Activated T-helper 2 cell treated with anti-CD3 and anti-CD28 coated beads, Interferon-gamma antibody, Interleukin-2, Interleukin-4, amounts not matched to agents 10 μg/mL and 5 μg/mL and 100 μg/mL, durations not matched to agents 14 hours and 24 hours and 36 hours (primary cell): ENCODE results near the gene GRM7. TPM values are rescaled to one million over a fixed set of nuclear protein-coding genes. Genes with fewer than 3 reads are reported as not detected.

Experiments
- DNase-seq: peaks from one replicate; pipeline ENCODE4 v3.0.0; 2021; ENCODE audit warnings: low spot score
- H3K27ac Mint-ChIP-seq: one replicate; pipeline ENCODE4 v1.8.0; 2021; ENCODE audit warnings: mixed read lengths
- H3K27me3 Mint-ChIP-seq: one replicate; pipeline ENCODE4 v1.8.0; 2021; ENCODE audit warnings: low read depth, mixed read lengths
- H3K36me3 Mint-ChIP-seq: one replicate; pipeline ENCODE4 v1.8.0; 2021; ENCODE audit warnings: low read depth, mixed read lengths
- H3K4me1 Mint-ChIP-seq: one replicate; pipeline ENCODE4 v1.8.0; 2021; ENCODE audit warnings: low read depth, mixed read lengths
- H3K4me3 Mint-ChIP-seq: one replicate; pipeline ENCODE4 v1.8.0; 2021; ENCODE audit warnings: low read depth, mild to moderate bottlenecking, moderate library complexity, mixed read lengths
- H3K9me3 Mint-ChIP-seq: one replicate; pipeline ENCODE4 v1.8.0; 2021; ENCODE audit warnings: mixed read lengths
- intact Hi-C: fragments of 100-400 bp; cut with micrococcal nuclease; formaldehyde crosslinking; loops from one replicate; pipeline ENCODE4 v1.15.1; 2023
- total RNA-seq: library from RNA; stranded (reverse); gene quantifications from 2 replicates; pipeline ENCODE4 v1.2.3, GENCODE V29; 2022

The GRM7 gene
- total RNA-seq, 1 donor from 2014 or later, result not detected

- Mint-ChIP-seq H3K4me1 (no peaks in the 10 kb centered on the region), H3K9me3 (no peaks in the 10 kb centered on the region), H3K36me3 (no peaks in the 10 kb centered on the region), H3K27me3 (no peaks in the 10 kb centered on the region), H3K27ac (no peak overlapping the region), H3K4me3 (no peak overlapping the region)
- DNase-seq, result no peak
- intact Hi-C loops, result no loop called here
These were observed 760.7 kb downstream of the GRM7 start for GRCh38 chr3:7621651-7622050.

GRCh38 chr3:7625021-7625420, 764.1 kb downstream of the GRM7 start:
- DNase-seq, result no peak
- Mint-ChIP-seq H3K27me3 (no peaks in the 10 kb centered on the region), H3K27ac (no peak overlapping the region), H3K4me3 (no peak overlapping the region), H3K36me3 (no peaks in the 10 kb centered on the region), H3K9me3 (no peaks in the 10 kb centered on the region), H3K4me1 (no peaks in the 10 kb centered on the region)
- intact Hi-C loops, result no loop called here

- no peaks in the 10 kb centered on the region for H3K9me3 Mint-ChIP-seq
- intact Hi-C loops, result no loop called here
- no peak overlapping the region for H3K27ac Mint-ChIP-seq
- DNase-seq, result no peak
- H3K4me1 Mint-ChIP-seq, result no peaks in the 10 kb centered on the region
- H3K4me3 Mint-ChIP-seq, result no peak overlapping the region
- H3K27me3 Mint-ChIP-seq, result no peaks in the 10 kb centered on the region
- no peaks in the 10 kb centered on the region for H3K36me3 Mint-ChIP-seq
These were observed 769.5 kb downstream of the GRM7 start for GRCh38 chr3:7630351-7630911.

- no peaks in the 10 kb centered on the region for H3K27me3 Mint-ChIP-seq
- intact Hi-C loops, result no loop called here
- no peak overlapping the region for H3K4me3 Mint-ChIP-seq
- no peaks in the 10 kb centered on the region for H3K9me3 Mint-ChIP-seq
- H3K27ac Mint-ChIP-seq, result no peak overlapping the region
- no peak for DNase-seq
- H3K36me3 Mint-ChIP-seq, result no peaks in the 10 kb centered on the region
- no peaks in the 10 kb centered on the region for H3K4me1 Mint-ChIP-seq
These were observed 770.0 kb downstream of the GRM7 start for GRCh38 chr3:7630925-7631324.

- Mint-ChIP-seq H3K4me1 (no peaks in the 10 kb centered on the region), H3K27me3 (no peaks in the 10 kb centered on the region), H3K9me3 (no peaks in the 10 kb centered on the region), H3K36me3 (no peaks in the 10 kb centered on the region), H3K27ac (no peak overlapping the region), H3K4me3 (no peak overlapping the region)
- DNase-seq, result no peak
- intact Hi-C loops, result no loop called here
These were observed 771.4 kb downstream of the GRM7 start for GRCh38 chr3:7632305-7632704.

GRCh38 chr3:7637694-7638093, 776.8 kb downstream of the GRM7 start:
- DNase-seq, result no peak
- Mint-ChIP-seq H3K4me1 (no peaks in the 10 kb centered on the region), H3K4me3 (no peak overlapping the region), H3K27ac (no peak overlapping the region), H3K9me3 (no peaks in the 10 kb centered on the region), H3K27me3 (no peaks in the 10 kb centered on the region), H3K36me3 (no peaks in the 10 kb centered on the region)
- intact Hi-C loops, result no loop called here

GRCh38 chr3:7638103-7638502, 777.2 kb downstream of the GRM7 start:
- Mint-ChIP-seq H3K27ac (no peak overlapping the region), H3K36me3 (no peaks in the 10 kb centered on the region), H3K9me3 (no peaks in the 10 kb centered on the region), H3K4me3 (no peak overlapping the region), H3K4me1 (no peaks in the 10 kb centered on the region), H3K27me3 (no peaks in the 10 kb centered on the region)
- DNase-seq, result no peak
- intact Hi-C loops, result no loop called here

GRCh38 chr3:7640787-7641186, 779.9 kb downstream of the GRM7 start:
- H3K36me3 Mint-ChIP-seq, result no peaks in the 10 kb centered on the region
- H3K4me1 Mint-ChIP-seq, result no peaks in the 10 kb centered on the region
- no peak overlapping the region for H3K27ac Mint-ChIP-seq
- H3K27me3 Mint-ChIP-seq, result no peaks in the 10 kb centered on the region
- intact Hi-C loops, result no loop called here
- H3K9me3 Mint-ChIP-seq, result no peaks in the 10 kb centered on the region
- no peak overlapping the region for H3K4me3 Mint-ChIP-seq
- no peak for DNase-seq

- intact Hi-C loops, result no loop called here
- peaks cover 3% of the 10 kb centered on the region for H3K9me3 Mint-ChIP-seq
- H3K4me3 Mint-ChIP-seq, result no peak overlapping the region
- no peaks in the 10 kb centered on the region for H3K27me3 Mint-ChIP-seq
- no peak for DNase-seq
- no peak overlapping the region for H3K27ac Mint-ChIP-seq
- H3K36me3 Mint-ChIP-seq, result no peaks in the 10 kb centered on the region
- H3K4me1 Mint-ChIP-seq, result no peaks in the 10 kb centered on the region
These were observed 785.9 kb downstream of the GRM7 start for GRCh38 chr3:7646851-7647250.

- Mint-ChIP-seq H3K4me1 (no peaks in the 10 kb centered on the region), H3K27ac (no peak overlapping the region), H3K36me3 (no peaks in the 10 kb centered on the region), H3K9me3 (peaks cover 3% of the 10 kb centered on the region), H3K4me3 (no peak overlapping the region), H3K27me3 (no peaks in the 10 kb centered on the region)
- intact Hi-C loops, result no loop called here
- no peak for DNase-seq
These were observed 789.6 kb downstream of the GRM7 start for GRCh38 chr3:7650466-7650865.

GRCh38 chr3:7651274-7651673, 790.4 kb downstream of the GRM7 start:
- H3K9me3 Mint-ChIP-seq, result peaks cover 9% of the 10 kb centered on the region
- intact Hi-C loops, result no loop called here
- no peak overlapping the region for H3K27ac Mint-ChIP-seq
- no peaks in the 10 kb centered on the region for H3K27me3 Mint-ChIP-seq
- no peak overlapping the region for H3K4me3 Mint-ChIP-seq
- H3K36me3 Mint-ChIP-seq, result no peaks in the 10 kb centered on the region
- no peak for DNase-seq
- H3K4me1 Mint-ChIP-seq, result no peaks in the 10 kb centered on the region

- no peak overlapping the region for H3K27ac Mint-ChIP-seq
- no peaks in the 10 kb centered on the region for H3K27me3 Mint-ChIP-seq
- no peaks in the 10 kb centered on the region for H3K36me3 Mint-ChIP-seq
- H3K4me3 Mint-ChIP-seq, result no peak overlapping the region
- H3K4me1 Mint-ChIP-seq, result no peaks in the 10 kb centered on the region
- peaks cover 6% of the 10 kb centered on the region for H3K9me3 Mint-ChIP-seq
- intact Hi-C loops, result no loop called here
- no peak for DNase-seq
These were observed 796.5 kb downstream of the GRM7 start for GRCh38 chr3:7657214-7658112.

GRCh38 chr3:7658294-7658693, 797.4 kb downstream of the GRM7 start:
- no peaks in the 10 kb centered on the region for H3K27me3 Mint-ChIP-seq
- H3K36me3 Mint-ChIP-seq, result no peaks in the 10 kb centered on the region
- no peak for DNase-seq
- peaks cover 6% of the 10 kb centered on the region for H3K9me3 Mint-ChIP-seq
- no peak overlapping the region for H3K27ac Mint-ChIP-seq
- intact Hi-C loops, result no loop called here
- no peaks in the 10 kb centered on the region for H3K4me1 Mint-ChIP-seq
- H3K4me3 Mint-ChIP-seq, result no peak overlapping the region
